Embryonic facial prominence (tissue), 1 donor: ENCODE measurements around the gene MSRB3.
"Not testable (repeated sequence)": the region's sequence is repeated elsewhere in the genome, so short reads cannot be mapped to it uniquely, and the experiment has no call there.

Experiments
- DNase-seq: peaks from one replicate; pipeline ENCODE4 v3.0.0-alpha.2; 2016; ENCODE audit errors: extremely low spot score

Gene MSRB3

GRCh38 chr12:65287426-65287825 lies 8.9 kb downstream of the MSRB3 start:
- no peak for DNase-seq

GRCh38 chr12:65292241-65292640 lies 13.8 kb downstream of the MSRB3 start:
- DNase-seq, result no peak

- no peak for DNase-seq
Observed at GRCh38 chr12:65293735-65294134, 15.3 kb downstream of the MSRB3 start.

GRCh38 chr12:65294641-65295262 lies 16.3 kb downstream of the MSRB3 start:
- DNase-seq, result no peak

- DNase-seq, result no peak
Observed at GRCh38 chr12:65296508-65297265, 18.2 kb downstream of the MSRB3 start.

- DNase-seq, result no peak
Observed at GRCh38 chr12:65300097-65300496, 21.6 kb downstream of the MSRB3 start.

- DNase-seq, result no peak
Observed at GRCh38 chr12:65300679-65301349, 22.3 kb downstream of the MSRB3 start.

GRCh38 chr12:65302891-65303290 lies 24.4 kb downstream of the MSRB3 start:
- no peak for DNase-seq

GRCh38 chr12:65305346-65305950 lies 27.0 kb downstream of the MSRB3 start:
- no peak for DNase-seq

- no peak for DNase-seq
Observed at GRCh38 chr12:65306366-65307168, 28.1 kb downstream of the MSRB3 start.

- DNase-seq, result no peak
Observed at GRCh38 chr12:65307169-65307501, 28.7 kb downstream of the MSRB3 start.

GRCh38 chr12:65308006-65308405 lies 29.5 kb downstream of the MSRB3 start:
- DNase-seq, result no peak

- no peak for DNase-seq
Observed at GRCh38 chr12:65308601-65309071, 30.2 kb downstream of the MSRB3 start.

GRCh38 chr12:65311260-65311659 lies 32.8 kb downstream of the MSRB3 start:
- no peak for DNase-seq

- no peak for DNase-seq
Observed at GRCh38 chr12:65313719-65314317, 35.3 kb downstream of the MSRB3 start.

GRCh38 chr12:65315238-65315637 lies 36.8 kb downstream of the MSRB3 start:
- DNase-seq, result not testable (repeated sequence)

GRCh38 chr12:65318186-65318685 lies 39.8 kb downstream of the MSRB3 start:
- no peak for DNase-seq

GRCh38 chr12:65319688-65320200 lies 41.3 kb downstream of the MSRB3 start:
- DNase-seq, result no peak

GRCh38 chr12:65323070-65323469 lies 44.6 kb downstream of the MSRB3 start:
- no peak for DNase-seq

- DNase-seq, result no peak
Observed at GRCh38 chr12:65324056-65324455, 45.6 kb downstream of the MSRB3 start.

GRCh38 chr12:65324551-65324950 lies 46.1 kb downstream of the MSRB3 start:
- DNase-seq, result no peak
